CD14-positive monocyte (primary cell): ENCODE data around the gene ABCA2. TPM values are rescaled to one million over a fixed set of nuclear protein-coding genes. Genes with fewer than 3 reads are reported as not detected.
"Not testable (repeated sequence)": the region's sequence is repeated elsewhere in the genome, so short reads cannot be mapped to it uniquely, and the experiment has no call there.

Experiments
- DNase-seq, 3 donors: peaks; one replicate each; pipeline ENCODE4 v3.0.0-alpha.2; 2011 to 2022
- H2AFZ ChIP-seq: 2 replicates; pipeline ENCODE4 v1.6.0; 2012; ENCODE audit warnings: mild to moderate bottlenecking, low read depth, low read length, inconsistent platforms; ENCODE audit not compliant: insufficient read depth, poor library complexity, severe bottlenecking
- H3K27ac ChIP-seq, 2 donors: 1 replicate in 1 of 2; 2 replicates in 1 of 2; pipeline ENCODE4 v1.5.1; 2012 to 2013; ENCODE audit warnings: low read length in 2 of 2, control low read depth in 1 of 2, inconsistent platforms in 1 of 2, low read depth in 1 of 2, mild to moderate bottlenecking in 1 of 2
- H3K27me3 ChIP-seq, 2 donors: one replicate each; pipeline versions ENCODE4 v1.6.0 to v1.6.1; 2011 to 2013; ENCODE audit warnings: low read length in 2 of 2; ENCODE audit not compliant: control insufficient read depth in 2 of 2, insufficient read depth in 2 of 2
- H3K36me3 ChIP-seq, 2 donors: replicated peaks in 1 of 2; 1 replicate in 1 of 2; 2 replicates in 1 of 2; pipeline versions ENCODE4 v1.5.1 to v1.6.1; 2012 to 2013; ENCODE audit warnings: low read length in 2 of 2, control low read depth in 1 of 2, inconsistent platforms in 1 of 2, mild to moderate bottlenecking in 1 of 2; ENCODE audit not compliant: insufficient read depth in 2 of 2, control insufficient read depth in 1 of 2
- H3K4me1 ChIP-seq, 2 donors: 1 replicate in 1 of 2; 2 replicates in 1 of 2; pipeline versions ENCODE4 v1.5.1 to v1.6.1; 2012 to 2013; ENCODE audit warnings: low read length in 2 of 2, control low read depth in 1 of 2, inconsistent platforms in 1 of 2, mild to moderate bottlenecking in 1 of 2, moderate library complexity in 1 of 2; ENCODE audit not compliant: insufficient read depth in 2 of 2, control insufficient read depth in 1 of 2
- H3K4me2 ChIP-seq: replicated peaks from 2 replicates; pipeline ENCODE3; 2012; ENCODE audit warnings: low read length, moderate library complexity, mild to moderate bottlenecking; ENCODE audit not compliant: poor library complexity, severe bottlenecking; ENCODE audit errors: extremely low read depth
- H3K4me3 ChIP-seq, 3 experiments: fragments of 200-600 bp in 1 of 3; sonication (generic) in 1 of 3; replicated peaks in 1 of 3; 1 replicate in 2 of 3; 2 replicates in 1 of 3; pipeline ENCODE4 v1.5.1; 2011 to 2013; ENCODE audit warnings: low read length in 3 of 3, mild to moderate bottlenecking in 3 of 3, control low read depth in 2 of 3, low read depth in 2 of 3, inconsistent platforms in 1 of 3, moderate library complexity in 1 of 3
- H3K79me2 ChIP-seq: 2 replicates; pipeline ENCODE4 v1.6.0; 2012; ENCODE audit warnings: mild to moderate bottlenecking, control low read depth, inconsistent platforms, low read length, moderate library complexity; ENCODE audit not compliant: insufficient read depth
- H3K9ac ChIP-seq: 2 replicates; pipeline ENCODE4 v1.6.0; 2017; ENCODE audit warnings: low read length, mild to moderate bottlenecking; ENCODE audit not compliant: insufficient read depth, poor library complexity, severe bottlenecking
- H3K9me3 ChIP-seq, 2 donors: replicated peaks in 1 of 2; 1 replicate in 1 of 2; 2 replicates in 1 of 2; pipeline versions ENCODE4 v1.5.1 to v1.6.1; 2012 to 2013; ENCODE audit warnings: low read length in 2 of 2, control low read depth in 1 of 2; ENCODE audit not compliant: control insufficient read depth in 1 of 2, insufficient read depth in 1 of 2
- H4K20me1 ChIP-seq: 2 replicates; pipeline ENCODE4 v1.6.0; 2012; ENCODE audit warnings: mild to moderate bottlenecking, low read length, control low read depth, moderate library complexity; ENCODE audit not compliant: insufficient read depth
- H3K27ac Mint-ChIP-seq, 7 donors: one replicate each; pipeline ENCODE4 v1.8.0; 2020; ENCODE audit warnings: mild to moderate bottlenecking in 7 of 7, mixed read lengths in 7 of 7, moderate library complexity in 6 of 7, inconsistent platforms in 2 of 7
- H3K27me3 Mint-ChIP-seq, 3 donors: one replicate each; pipeline ENCODE4 v1.8.0; 2021 to 2022; ENCODE audit warnings: low read depth in 3 of 3, mild to moderate bottlenecking in 3 of 3, mixed read lengths in 3 of 3, moderate library complexity in 3 of 3, inconsistent platforms in 1 of 3
- H3K36me3 Mint-ChIP-seq, 2 donors: one replicate each; pipeline ENCODE4 v1.8.0; 2020; ENCODE audit warnings: mixed read lengths in 2 of 2, inconsistent platforms in 1 of 2, mild to moderate bottlenecking in 1 of 2
- H3K4me1 Mint-ChIP-seq: one replicate; pipeline ENCODE4 v1.8.0; 2020; ENCODE audit warnings: mild to moderate bottlenecking, mixed read lengths
- H3K4me3 Mint-ChIP-seq, 2 donors: one replicate each; pipeline ENCODE4 v1.8.0; 2020; ENCODE audit warnings: mild to moderate bottlenecking in 2 of 2, mixed read lengths in 2 of 2, moderate library complexity in 1 of 2
- H3K9me3 Mint-ChIP-seq, 7 donors: one replicate each; pipeline ENCODE4 v1.8.0; 2020 to 2022; ENCODE audit warnings: mixed read lengths in 7 of 7, mild to moderate bottlenecking in 6 of 7, moderate library complexity in 6 of 7, inconsistent platforms in 2 of 7
- WGBS: methylation state at CpG from one replicate; pipeline ENCODE4 v1.1.5; 2013; ENCODE audit warnings: missing lambda C conversion rate; ENCODE audit not compliant: insufficient coverage; 5-methylcytosine and 5-hydroxymethylcytosine counted together
- intact Hi-C, 2 donors: fragments of 100-400 bp; cut with micrococcal nuclease; formaldehyde crosslinking; loops; one replicate each; pipeline versions ENCODE4 v1.15.0 to v1.15.1; 2023
- polyA plus RNA-seq, 3 donors: library from polyadenylated mRNA; depleted of rRNA in 1 of 3; unstranded in 2 of 3; stranded (reverse) in 1 of 3; fragments of 300-500 nt in 2 of 3; fragments of >200 nt in 1 of 3; fragmentation: Illumina TruSeq in 2 of 3; gene quantifications; 1 replicate in 2 of 3; 2 replicates in 1 of 3; pipeline ENCODE4 v1.2.3, GENCODE V29; 2012 to 2021
- TF ChIP-seq, protein P1 (sequence below): fragments of 200-600 bp; IDR thresholded peaks from one replicate; pipeline ENCODE4 v1.8.0; 2022; ENCODE audit warnings: antibody characterized with exemption, mild to moderate bottlenecking

ABCA2 gene
- polyA plus RNA-seq, 3 donors, result 0.18 to 30.7 (median 0.40) TPM

DNA sequence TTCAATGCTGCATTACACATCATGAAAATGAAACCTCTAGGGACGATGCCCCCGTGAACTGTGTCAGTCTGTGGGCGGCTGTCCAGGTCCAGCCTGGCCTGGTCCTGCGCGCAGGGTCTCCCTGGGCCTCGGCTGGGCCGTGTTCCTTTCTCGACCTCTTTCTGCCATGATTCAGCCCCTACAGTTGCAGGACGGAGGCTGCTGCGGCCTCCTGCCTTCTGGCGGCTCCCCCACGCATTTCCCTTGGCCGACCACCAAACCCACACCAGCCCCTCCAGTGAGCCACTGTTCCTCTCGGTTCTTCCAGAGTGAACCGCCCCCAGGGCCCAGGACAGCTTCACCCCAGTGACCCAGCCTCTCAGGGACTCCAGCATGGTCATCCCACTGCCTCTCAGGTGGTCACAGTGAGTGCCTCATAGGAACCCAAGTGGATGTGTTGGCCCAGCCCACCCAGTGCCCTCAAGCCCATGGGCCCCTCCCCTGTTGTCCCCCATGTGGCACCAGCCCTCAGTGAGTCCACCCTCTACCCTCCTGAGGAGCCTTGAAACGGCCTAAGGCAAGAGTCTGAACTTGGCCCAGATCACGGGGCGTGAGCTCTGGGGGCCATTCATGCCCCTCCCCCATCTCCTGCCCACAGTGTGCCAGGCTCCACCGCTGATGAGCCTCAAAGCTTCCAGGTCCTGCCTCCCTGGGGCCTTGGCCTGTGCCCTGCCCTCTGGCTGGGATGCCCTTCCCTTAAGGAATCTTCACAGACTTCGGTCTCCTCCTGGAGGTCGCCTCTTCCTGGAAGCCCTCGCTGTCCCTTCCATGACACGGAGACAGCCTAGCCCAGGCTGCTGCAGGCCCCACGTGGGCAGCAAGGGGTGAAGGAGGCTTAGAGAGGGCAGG is 21.7 kb downstream of the ABCA2 start:
- H3K9me3 ChIP-seq, result peaks cover 0 to 10% of the 10 kb centered on the region in 2 donors
- Mint-ChIP-seq H3K4me3 (no peak overlapping the region), H3K27me3 (peaks cover 4 to 8% (median 5%) of the 10 kb centered on the region in 3 donors), H3K27ac (peak overlapping the region in 1 of 7 donors; percentile 38), H3K4me1 (peaks cover 10% of the 10 kb centered on the region), H3K36me3 (peaks cover 2 to 7% of the 10 kb centered on the region in 2 donors), H3K9me3 (peaks cover 4 to 16% (median 7%) of the 10 kb centered on the region in 7 donors)
- no peak overlapping the region for H3K27ac ChIP-seq
- intact Hi-C loops, result no loop called here
- peaks cover 8 to 9% of the 10 kb centered on the region in 2 donors for H3K4me1 ChIP-seq
- no peak overlapping the region for H3K4me2 ChIP-seq
- H3K27me3 ChIP-seq, result no peaks in the 10 kb centered on the region
- WGBS, result 36% methylated on average over 21 of the region's 24 CpGs
- no peak overlapping the region for H2AFZ ChIP-seq
- TF ChIP-seq, protein P1, sequence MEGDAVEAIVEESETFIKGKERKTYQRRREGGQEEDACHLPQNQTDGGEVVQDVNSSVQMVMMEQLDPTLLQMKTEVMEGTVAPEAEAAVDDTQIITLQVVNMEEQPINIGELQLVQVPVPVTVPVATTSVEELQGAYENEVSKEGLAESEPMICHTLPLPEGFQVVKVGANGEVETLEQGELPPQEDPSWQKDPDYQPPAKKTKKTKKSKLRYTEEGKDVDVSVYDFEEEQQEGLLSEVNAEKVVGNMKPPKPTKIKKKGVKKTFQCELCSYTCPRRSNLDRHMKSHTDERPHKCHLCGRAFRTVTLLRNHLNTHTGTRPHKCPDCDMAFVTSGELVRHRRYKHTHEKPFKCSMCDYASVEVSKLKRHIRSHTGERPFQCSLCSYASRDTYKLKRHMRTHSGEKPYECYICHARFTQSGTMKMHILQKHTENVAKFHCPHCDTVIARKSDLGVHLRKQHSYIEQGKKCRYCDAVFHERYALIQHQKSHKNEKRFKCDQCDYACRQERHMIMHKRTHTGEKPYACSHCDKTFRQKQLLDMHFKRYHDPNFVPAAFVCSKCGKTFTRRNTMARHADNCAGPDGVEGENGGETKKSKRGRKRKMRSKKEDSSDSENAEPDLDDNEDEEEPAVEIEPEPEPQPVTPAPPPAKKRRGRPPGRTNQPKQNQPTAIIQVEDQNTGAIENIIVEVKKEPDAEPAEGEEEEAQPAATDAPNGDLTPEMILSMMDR, result no peak
- H3K79me2 ChIP-seq, result no peaks in the 10 kb centered on the region
- no peaks in the 10 kb centered on the region for H3K36me3 ChIP-seq
- H4K20me1 ChIP-seq, result no peaks in the 10 kb centered on the region
- no peak overlapping the region for H3K4me3 ChIP-seq
- no peak overlapping the region for H3K9ac ChIP-seq
- DNase-seq, result no peak

DNA sequence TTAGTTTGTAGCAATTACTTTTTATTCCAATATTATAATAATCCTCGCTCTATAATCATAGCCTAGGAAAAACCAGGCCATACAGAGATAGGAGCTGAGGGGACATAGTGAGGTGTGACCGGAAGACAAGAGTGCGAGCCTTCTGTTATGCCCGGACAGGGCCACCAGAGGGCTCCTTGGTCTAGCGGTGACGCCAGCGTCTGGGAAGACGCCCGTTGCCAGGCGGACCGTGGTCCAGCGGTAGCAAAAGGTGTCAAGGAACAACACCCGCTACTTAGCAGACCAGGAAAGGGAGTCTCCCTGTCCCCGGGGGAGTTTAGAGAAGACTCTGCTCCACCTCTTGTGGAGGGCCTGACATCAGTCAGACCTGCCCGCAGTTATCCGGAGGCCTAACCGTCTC is 23.8 kb downstream of the ABCA2 start:
- intact Hi-C loops, result not testable (repeated sequence)

More for the DNA sequence above, 23.8 kb downstream of the ABCA2 start:
- H3K4me3 Mint-ChIP-seq, H3K79me2 ChIP-seq, H3K4me2 ChIP-seq, H3K36me3 Mint-ChIP-seq, DNase-seq, H3K9me3 ChIP-seq, H4K20me1 ChIP-seq, H3K27me3 ChIP-seq, H3K36me3 ChIP-seq, H3K27ac Mint-ChIP-seq, H2AFZ ChIP-seq, H3K27me3 Mint-ChIP-seq, H3K9ac ChIP-seq, H3K27ac ChIP-seq, H3K4me3 ChIP-seq: not testable (repeated sequence)
- peaks cover 29 to 30% of the 10 kb centered on the region in 2 donors for H3K4me1 ChIP-seq
- 21% methylated on average over 9 of the region's 17 CpGs for WGBS
- Mint-ChIP-seq H3K4me1 (peaks cover 30% of the 10 kb centered on the region), H3K9me3 (peaks cover 4 to 16% (median 7%) of the 10 kb centered on the region in 7 donors)
- TF ChIP-seq, protein P1, result peak; percentile 71
